Epidermal melanocyte (primary cell): Measurements from ENCODE around the gene HPSE2.
"Not testable (repeated sequence)": the region's sequence is repeated elsewhere in the genome, so short reads cannot be mapped to it uniquely, and the experiment has no call there.

Source experiments
- DNase-seq: peaks from one replicate; pipeline ENCODE4 v3.0.0; 2011; ENCODE audit warnings: low spot score; ENCODE audit not compliant: insufficient read length

The HPSE2 gene

GRCh38 chr10:99170116-99170675, 65.5 kb downstream of the HPSE2 start:
- DNase-seq, result no peak

GRCh38 chr10:99161165-99161564, 74.5 kb downstream of the HPSE2 start:
- no peak for DNase-seq

GRCh38 chr10:99143651-99144050, 92.0 kb downstream of the HPSE2 start:
- no peak for DNase-seq

GRCh38 chr10:99143011-99143410, 92.6 kb downstream of the HPSE2 start:
- no peak for DNase-seq

- DNase-seq, result not testable (repeated sequence)
Observed at GRCh38 chr10:99132897-99133296, 102.8 kb downstream of the HPSE2 start.

- DNase-seq, result no peak
Observed at GRCh38 chr10:99125879-99126278, 109.8 kb downstream of the HPSE2 start.

GRCh38 chr10:99124376-99124775, 111.3 kb downstream of the HPSE2 start:
- no peak for DNase-seq

GRCh38 chr10:99123851-99124250, 111.8 kb downstream of the HPSE2 start:
- DNase-seq, result no peak

- DNase-seq, result no peak
Observed at GRCh38 chr10:99123336-99123735, 112.3 kb downstream of the HPSE2 start.

- no peak for DNase-seq
Observed at GRCh38 chr10:99119258-99119748, 116.3 kb downstream of the HPSE2 start.

- DNase-seq, result peak; percentile 73
Observed at GRCh38 chr10:99115703-99116102, 119.9 kb downstream of the HPSE2 start.

GRCh38 chr10:99085358-99085757, 150.3 kb downstream of the HPSE2 start:
- DNase-seq, result no peak

GRCh38 chr10:99084161-99084560, 151.5 kb downstream of the HPSE2 start:
- DNase-seq, result no peak

- no peak for DNase-seq
Observed at GRCh38 chr10:99080275-99080945, 155.2 kb downstream of the HPSE2 start.

- DNase-seq, result no peak
Observed at GRCh38 chr10:99062591-99062990, 173.1 kb downstream of the HPSE2 start.

GRCh38 chr10:99058762-99059161, 176.9 kb downstream of the HPSE2 start:
- DNase-seq, result no peak

- no peak for DNase-seq
Observed at GRCh38 chr10:99057936-99058690, 177.5 kb downstream of the HPSE2 start.

- DNase-seq, result no peak
Observed at GRCh38 chr10:99045671-99046070, 190.0 kb downstream of the HPSE2 start.

GRCh38 chr10:99042051-99042771, 193.4 kb downstream of the HPSE2 start:
- DNase-seq, result no peak

GRCh38 chr10:99041468-99041867, 194.2 kb downstream of the HPSE2 start:
- DNase-seq, result no peak

GRCh38 chr10:99013885-99014284, 221.8 kb downstream of the HPSE2 start:
- no peak for DNase-seq

- DNase-seq, result no peak
Observed at GRCh38 chr10:99010286-99010685, 225.4 kb downstream of the HPSE2 start.
